Stimulated activated CD4-positive, alpha-beta T cell treated with anti-CD3 and anti-CD28 coated beads, Interleukin-1b, Interleukin-23, amount 100 ng/mL, for 1 hour (primary cell): Measurements from ENCODE around the gene ZNG1F.
"Not testable (repeated sequence)": the region's sequence is repeated elsewhere in the genome, so short reads cannot be mapped to it uniquely, and the experiment has no call there.

ENCODE experiments used
- DNase-seq, 2 donors: peaks; one replicate each; pipeline ENCODE4 v3.0.0-alpha.2; 2020; ENCODE audit warnings: low read depth in 2 of 2

ZNG1F gene

GRCh38 chr9:41123396-41123795 is 65.7 kb downstream of the ZNG1F start:
- not testable (repeated sequence) for DNase-seq

GRCh38 chr9:41120696-41121095 is 68.4 kb downstream of the ZNG1F start:
- DNase-seq = not testable (repeated sequence)

DNA sequence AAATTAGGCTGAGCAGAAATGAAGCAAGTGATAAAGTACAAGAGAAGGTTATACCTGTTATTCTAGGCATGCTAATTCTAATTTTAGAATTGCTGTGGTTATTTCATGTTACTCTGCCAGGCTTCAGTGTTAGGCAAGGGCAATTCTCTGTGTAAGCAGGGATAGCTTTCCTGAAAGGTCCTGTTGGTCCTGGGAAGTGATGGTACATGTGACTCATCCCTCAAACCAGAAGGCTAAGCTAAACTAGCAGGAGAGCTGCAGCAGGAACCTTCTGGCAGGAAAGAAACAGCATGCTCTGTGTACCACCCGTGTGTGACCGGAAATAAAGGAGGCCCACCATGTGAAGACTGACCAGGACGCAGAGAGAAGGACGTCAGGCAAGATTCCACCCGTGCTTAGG is 69.4 kb downstream of the ZNG1F start:
- not testable (repeated sequence) for DNase-seq

DNA sequence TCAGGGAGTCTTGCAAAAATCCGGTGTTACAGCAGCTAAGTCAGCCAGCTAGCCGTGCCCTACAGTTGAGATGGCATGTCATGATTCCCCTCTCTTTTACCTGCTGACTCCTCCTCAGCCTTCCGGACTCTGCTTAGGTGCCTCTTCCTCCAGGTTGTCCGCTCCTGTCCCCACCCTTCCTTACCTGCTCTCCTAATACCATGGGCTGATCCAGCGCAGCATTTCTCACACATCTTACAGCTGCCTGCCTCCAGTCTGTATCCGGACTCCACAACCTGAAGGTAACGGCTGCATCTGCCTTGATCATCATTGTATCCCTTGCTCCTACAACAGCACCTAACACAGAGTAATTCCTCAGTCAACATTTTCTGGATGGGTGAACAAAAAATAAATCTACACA is 69.8 kb downstream of the ZNG1F start:
- DNase-seq = not testable (repeated sequence)

- not testable (repeated sequence) for DNase-seq
Observed at GRCh38 chr9:41113348-41113747, 75.8 kb downstream of the ZNG1F start.

- not testable (repeated sequence) for DNase-seq
Observed at GRCh38 chr9:41111414-41111813, 77.7 kb downstream of the ZNG1F start.

DNA sequence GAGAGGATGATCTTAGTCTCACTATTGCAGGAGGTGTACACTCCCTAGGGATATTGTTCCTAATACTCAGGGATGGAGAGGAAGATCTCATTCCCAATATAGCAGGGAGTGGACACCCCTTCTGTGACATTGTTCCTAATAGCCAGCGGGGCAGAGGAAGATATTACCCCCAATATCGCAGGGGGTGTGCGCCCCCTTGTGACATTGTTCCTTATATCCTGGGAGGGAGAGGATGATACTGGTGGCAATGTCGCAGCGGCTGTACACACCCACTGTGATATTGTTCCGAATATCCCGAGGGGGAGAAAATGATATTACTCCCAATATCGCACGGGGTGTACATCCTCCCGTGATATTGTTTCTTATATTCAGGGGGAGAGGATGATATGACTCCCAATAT is 78.2 kb downstream of the ZNG1F start:
- not testable (repeated sequence) for DNase-seq

DNA sequence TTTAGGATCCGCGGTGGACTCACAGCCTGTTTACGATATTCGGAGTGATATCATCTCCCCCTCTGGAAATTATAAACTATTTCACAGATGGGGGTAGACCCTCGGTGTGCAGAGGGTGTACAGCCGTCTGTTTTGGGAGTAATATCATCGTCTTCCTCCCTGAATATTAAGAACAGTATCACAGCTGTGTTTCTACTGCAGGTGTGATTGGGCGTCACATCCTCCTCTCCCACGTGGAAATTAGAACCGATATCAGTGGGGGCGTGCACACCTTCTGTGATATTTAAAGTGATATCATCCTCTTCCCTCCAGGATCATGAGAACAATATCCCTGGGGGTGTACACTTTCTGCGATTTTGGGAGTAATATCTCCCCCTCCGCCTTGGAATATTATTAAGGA is 79.9 kb downstream of the ZNG1F start:
- not testable (repeated sequence) for DNase-seq

DNA sequence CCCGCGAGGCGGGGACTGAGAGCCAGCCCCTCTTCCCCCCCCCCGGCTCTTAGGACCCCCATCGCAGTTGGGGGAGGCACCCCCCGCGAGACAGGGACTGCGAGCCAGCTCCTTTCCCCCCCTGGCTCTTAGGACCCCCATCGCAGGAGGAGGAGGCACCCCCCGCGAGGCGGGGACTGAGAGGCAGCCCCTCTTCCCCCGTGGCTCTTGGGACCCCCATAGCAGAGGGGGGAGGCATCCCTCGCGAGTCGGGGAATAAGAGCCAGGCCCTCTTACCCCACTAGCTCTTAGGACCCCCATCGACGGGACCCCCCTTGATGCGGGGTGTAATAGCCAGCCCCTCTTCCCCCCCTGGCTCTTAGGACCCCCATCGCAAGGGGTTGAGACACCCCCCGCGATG is 80.3 kb downstream of the ZNG1F start:
- DNase-seq = not testable (repeated sequence)

DNA sequence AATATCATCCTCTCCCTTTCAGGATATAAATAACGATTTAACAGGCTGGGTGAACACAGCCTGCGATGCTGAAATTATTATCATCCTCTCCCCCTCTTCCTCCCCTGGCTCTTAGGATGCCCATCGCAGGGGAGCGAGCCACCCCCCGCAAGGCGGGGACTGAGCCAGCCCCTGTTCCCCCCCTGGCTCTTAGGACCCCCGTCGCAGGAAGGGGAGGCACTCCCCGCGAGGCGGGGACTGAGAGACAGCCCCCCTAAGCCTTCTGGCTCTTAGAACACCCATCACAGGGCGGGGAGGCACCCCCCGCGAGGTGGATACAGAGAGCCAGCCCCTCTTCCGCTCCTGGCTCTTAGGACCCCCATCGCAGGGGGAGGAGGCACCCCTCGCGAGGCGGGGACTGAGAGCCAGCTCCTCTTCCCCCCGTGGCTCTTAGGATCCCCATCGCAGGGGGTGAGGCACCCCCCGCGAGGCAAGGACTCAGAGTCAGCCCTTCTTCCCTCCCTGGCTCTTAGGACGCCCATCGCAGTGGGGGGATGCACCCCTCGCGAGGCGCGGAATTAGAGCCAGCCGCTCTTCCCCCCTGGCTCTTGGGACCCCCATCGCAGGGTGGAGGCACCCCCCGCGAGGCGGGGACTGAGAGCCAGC is 82.5 kb downstream of the ZNG1F start:
- not testable (repeated sequence) for DNase-seq

GRCh38 chr9:41105557-41106253 is 83.4 kb downstream of the ZNG1F start:
- not testable (repeated sequence) for DNase-seq

- DNase-seq = not testable (repeated sequence)
Observed at GRCh38 chr9:41104542-41104941, 84.6 kb downstream of the ZNG1F start.

DNA sequence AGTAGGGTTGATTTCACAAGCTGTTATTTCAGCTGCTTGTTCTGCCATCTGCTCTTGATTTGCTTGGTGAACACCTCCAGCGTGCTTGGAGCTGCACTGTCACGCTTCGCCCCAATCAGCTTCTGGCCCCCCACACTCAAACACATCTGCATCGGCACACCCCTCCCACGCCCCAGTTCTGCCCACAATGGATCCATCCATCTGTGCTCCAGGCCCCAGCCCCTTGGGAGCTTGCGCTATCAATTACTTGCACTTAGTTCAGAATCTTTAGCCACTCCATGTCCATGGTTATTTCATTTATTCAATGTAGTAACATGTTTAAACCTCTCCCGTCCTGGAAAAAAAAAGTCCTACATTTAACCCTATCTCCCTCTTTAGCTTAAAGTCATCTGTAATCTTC is 88.6 kb downstream of the ZNG1F start:
- DNase-seq = not testable (repeated sequence)

DNA sequence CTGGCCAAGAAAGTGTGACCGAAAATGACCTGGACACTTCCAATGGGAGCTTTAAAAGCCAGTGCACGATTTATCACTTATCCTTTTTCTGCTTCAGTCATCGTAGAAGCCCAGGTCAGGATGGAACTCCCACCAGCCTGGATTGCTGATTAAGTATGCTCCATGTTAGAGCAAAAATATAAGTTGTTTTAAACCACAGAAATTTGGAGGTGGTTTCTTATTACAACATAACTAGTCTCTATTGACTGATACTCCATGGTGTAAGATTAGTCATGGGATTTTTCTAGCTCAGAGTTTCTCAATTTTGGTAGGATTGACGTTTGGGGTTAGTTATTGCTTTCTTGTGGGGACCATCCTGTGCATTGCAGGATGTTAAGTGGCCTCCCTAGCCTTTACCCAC is 90.4 kb downstream of the ZNG1F start:
- not testable (repeated sequence) for DNase-seq

GRCh38 chr9:41095060-41095459 is 94.1 kb downstream of the ZNG1F start:
- DNase-seq = not testable (repeated sequence)

GRCh38 chr9:41094010-41094773 is 94.9 kb downstream of the ZNG1F start:
- DNase-seq = not testable (repeated sequence)

DNA sequence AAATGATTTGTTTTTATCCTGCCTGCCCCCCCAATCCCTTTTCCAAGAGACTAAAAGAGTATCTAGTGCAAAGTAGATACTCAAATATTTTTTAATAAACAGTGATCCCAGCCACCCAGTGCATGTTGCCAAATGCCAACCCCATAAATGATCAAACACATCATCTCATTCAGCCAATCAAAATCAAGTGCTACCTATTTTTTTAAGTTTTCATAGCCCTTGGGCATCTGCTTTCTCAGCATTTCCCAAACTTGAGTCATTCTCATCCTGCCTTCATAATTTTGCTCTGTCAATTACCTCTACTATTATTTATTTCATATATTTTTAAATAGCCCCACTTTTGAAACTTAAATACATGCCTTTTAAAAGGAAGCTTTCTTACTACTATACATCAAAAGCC is 98.2 kb downstream of the ZNG1F start:
- not testable (repeated sequence) for DNase-seq

DNA sequence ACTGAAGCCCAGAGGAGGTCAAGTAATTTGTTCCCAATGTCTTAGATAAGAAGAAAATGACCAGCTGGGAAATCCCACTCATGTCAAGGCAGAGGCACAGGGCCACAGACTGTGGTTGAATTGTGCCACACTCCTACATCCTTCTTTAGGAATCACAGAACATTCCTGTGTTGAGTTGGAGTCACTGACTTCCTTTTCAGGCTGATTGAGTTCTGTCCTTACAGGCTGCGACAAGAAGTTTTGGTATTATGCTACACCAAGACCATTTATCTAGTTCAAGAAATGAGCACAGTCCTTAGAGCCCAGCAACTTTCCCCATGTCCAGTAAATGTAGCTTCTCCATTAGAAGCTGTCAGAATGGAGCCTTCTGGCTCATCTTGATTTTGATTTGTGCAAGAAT is 98.7 kb downstream of the ZNG1F start:
- DNase-seq = not testable (repeated sequence)

- DNase-seq = not testable (repeated sequence)
Observed at GRCh38 chr9:41088450-41089059, 100.6 kb downstream of the ZNG1F start.

- not testable (repeated sequence) for DNase-seq
Observed at GRCh38 chr9:41087929-41088328, 101.2 kb downstream of the ZNG1F start.

DNA sequence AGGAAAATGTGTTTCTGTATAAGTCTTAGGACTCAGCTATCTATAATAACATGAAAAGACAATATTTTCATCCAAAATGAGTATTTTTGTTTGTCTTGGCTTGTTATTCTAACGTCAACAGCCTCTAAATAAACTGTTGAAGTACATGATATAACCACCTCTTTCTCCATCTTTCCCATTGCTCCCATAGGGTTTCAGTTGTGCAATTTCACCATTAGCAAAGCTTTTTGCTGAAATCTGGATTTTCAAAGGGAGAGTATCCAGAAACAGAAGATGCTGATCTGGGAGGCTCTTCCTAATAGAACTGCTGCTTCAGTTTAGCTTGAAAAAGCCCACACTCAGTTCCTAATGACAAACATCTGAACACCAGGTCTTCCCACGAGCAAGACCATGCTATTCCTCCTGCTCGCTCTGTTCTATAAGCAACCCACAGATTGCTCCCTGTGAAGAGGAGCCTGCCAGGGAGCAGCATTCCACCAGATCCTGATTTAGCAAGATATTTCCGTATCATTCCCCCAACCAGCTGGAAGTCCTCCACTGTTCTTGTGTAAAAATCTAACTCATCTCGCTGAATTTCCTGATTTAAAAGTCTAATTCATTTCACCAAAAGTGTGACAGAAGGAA is 101.8 kb downstream of the ZNG1F start:
- DNase-seq = not testable (repeated sequence)

- DNase-seq = not testable (repeated sequence)
Observed at GRCh38 chr9:41086685-41087084, 102.4 kb downstream of the ZNG1F start.
